A549 (cell line): ENCODE measurements around the gene MAP3K5.

Experiments
- CEBPB ChIP-seq, 2 experiments: fragments of >200 bp in 1 of 2; sonication (Bioruptor Twin) in 1 of 2; formaldehyde crosslinking in 1 of 2; IDR thresholded peaks; 2 replicates each; pipeline ENCODE4 v1.6.1; 2012 to 2016
- CTCF ChIP-seq: fragments of >200 bp; sonication (Bioruptor Twin); formaldehyde crosslinking; IDR thresholded peaks from 3 replicates; pipeline ENCODE4 v1.5.1; 2016
- EP300 ChIP-seq, 2 experiments: fragments of >200 bp; sonication (Bioruptor Twin); formaldehyde crosslinking; IDR thresholded peaks; 2 replicates in 1 of 2; 3 replicates in 1 of 2; pipeline ENCODE4 v1.6.1; 2016 to 2017
- FOSL2 ChIP-seq, 2 experiments: fragments of 450-650 bp in 1 of 2; fragments of >200 bp in 1 of 2; sonication (Bioruptor Twin) in 1 of 2; formaldehyde crosslinking; IDR thresholded peaks; 2 replicates each; pipeline versions ENCODE4 v1.5.0 to v1.6.1; 2016 to 2020; ENCODE audit warnings: mild to moderate bottlenecking in 1 of 2, moderate library complexity in 1 of 2
- RAD21 ChIP-seq, 2 experiments: fragments of >200 bp in 1 of 2; sonication (Bioruptor Twin) in 1 of 2; formaldehyde crosslinking in 1 of 2; IDR thresholded peaks in 1 of 2; conservative IDR thresholded peaks in 1 of 2; 2 replicates in 1 of 2; 3 replicates in 1 of 2; pipeline ENCODE4 v1.6.1; 2012 to 2018; ENCODE audit warnings: inconsistent platforms in 1 of 2
- RNF2 ChIP-seq: fragments of 200-600 bp; sonication (generic); IDR thresholded peaks from 2 replicates; pipeline ENCODE4 v1.6.1; 2016; ENCODE audit warnings: low read depth, mild to moderate bottlenecking, antibody characterized with exemption, moderate library complexity, borderline replicate concordance
- ZSCAN20 ChIP-seq: fragments of 250-450 bp; sonication (Bioruptor Pico); IDR thresholded peaks from 2 replicates; pipeline ENCODE4 v1.8.0; 2022; ENCODE audit warnings: mild to moderate bottlenecking, moderate library complexity

DNA sequence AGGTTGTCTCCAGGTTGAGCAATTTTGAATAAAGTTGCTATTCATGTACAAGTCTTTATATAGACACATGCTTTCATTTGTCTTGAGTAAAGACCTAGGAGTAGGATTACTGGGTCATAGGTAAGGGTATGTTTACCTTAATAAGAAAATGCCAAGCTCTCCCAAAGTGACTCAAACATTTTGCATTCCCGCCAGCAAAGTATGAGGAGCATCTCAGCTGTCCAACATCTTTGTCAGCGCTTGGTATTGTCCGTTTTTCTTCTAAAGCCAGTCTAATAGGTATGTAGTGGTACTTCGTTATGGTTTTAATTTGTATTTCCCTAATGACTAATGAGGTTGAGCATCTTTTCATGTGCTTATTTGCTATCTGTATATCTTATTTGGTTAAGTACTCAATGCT lies 67.2 kb downstream of the MAP3K5 start:
- TF ChIP-seq CTCF (no peak), EP300 (IDR thresholded peaks at IDR 0.05) (no peak), FOSL2 (IDR thresholded peaks at IDR 0.05) (no peak), FOSL2 (CRISPR knock-in tag; IDR thresholded peaks at IDR 0.05) (no peak), RNF2 (no peak), RAD21 (conservative IDR thresholded peaks at IDR 0.05 in 1 of 2, IDR thresholded peaks at IDR 0.05 in 1 of 2) (no peak), ZSCAN20 (CRISPR knock-in tag) (no peak), CEBPB (IDR thresholded peaks at IDR 0.05) (no peak)
